Gastroesophageal sphincter (tissue), 4 donors: ENCODE results near the gene RBM17. TPM values are rescaled to one million over a fixed set of nuclear protein-coding genes. Genes with fewer than 3 reads are reported as not detected.

Experiments used
- ATAC-seq: fragments of 150-250 bp; one replicate; pipeline ENCODE4 v1.9.1; 2016; ENCODE audit warnings: mild to moderate bottlenecking, moderate library complexity
- H3K27ac ChIP-seq, 4 donors: fragments of 200-600 bp; sonication (generic) in 3 of 4; 1 replicate in 3 of 4; 2 replicates in 1 of 4; pipeline ENCODE4 v1.5.1; 2016 to 2019
- H3K27me3 ChIP-seq: fragments of 200-600 bp; sonication (generic); one replicate; pipeline ENCODE4 v1.5.1; 2019
- H3K36me3 ChIP-seq, 2 donors: fragments of 200-600 bp; sonication (generic); one replicate each; pipeline ENCODE4 v1.5.1; 2019; ENCODE audit warnings: control low read depth in 1 of 2
- H3K4me1 ChIP-seq, 3 donors: fragments of 200-600 bp; sonication (generic); 1 replicate in 2 of 3; 2 replicates in 1 of 3; pipeline ENCODE4 v1.5.1; 2016 to 2019; ENCODE audit warnings: control low read depth in 2 of 3
- H3K4me3 ChIP-seq, 2 donors: fragments of 200-600 bp; sonication (generic); one replicate each; pipeline ENCODE4 v1.5.1; 2019; ENCODE audit warnings: mild to moderate bottlenecking in 1 of 2, moderate library complexity in 1 of 2
- H3K9me3 ChIP-seq, 3 donors: fragments of 200-600 bp; sonication (generic); one replicate each; pipeline ENCODE4 v1.5.1; 2017 to 2019; ENCODE audit warnings: control low read depth in 2 of 3
- EP300 ChIP-seq: sonication (generic); formaldehyde crosslinking; IDR thresholded peaks from one replicate; pipeline ENCODE4 v1.6.1; 2017; ENCODE audit warnings: antibody characterized with exemption, mild to moderate bottlenecking
- POLR2A ChIP-seq, 2 donors: fragments of 450-650 bp; IDR thresholded peaks; one replicate each; pipeline ENCODE4 v1.6.1; 2017; ENCODE audit warnings: antibody characterized with exemption in 2 of 2, mild to moderate bottlenecking in 2 of 2, moderate library complexity in 1 of 2
- POLR2AphosphoS5 ChIP-seq: sonication (generic); formaldehyde crosslinking; IDR thresholded peaks from one replicate; pipeline ENCODE4 v1.6.1; 2017; ENCODE audit warnings: antibody characterized with exemption
- WGBS, 2 donors: methylation state at CpG; one replicate each; pipeline ENCODE4 v1.1.5; 2018; ENCODE audit warnings: low coverage in 1 of 2; 5-methylcytosine and 5-hydroxymethylcytosine counted together
- total RNA-seq, 4 donors: library from RNA; depleted of rRNA; stranded (reverse); fragments of >200 nt; gene quantifications; one replicate each; pipeline ENCODE4 v1.1.0, GENCODE V29; 2016
- TF ChIP-seq, protein P1 (sequence below), 4 experiments: fragments of 200-600 bp in 2 of 4; fragments of 450-650 bp in 2 of 4; sonication (generic) in 1 of 4; IDR thresholded peaks; one replicate each; pipeline ENCODE4 v1.5.1; 2017 to 2019; ENCODE audit warnings: antibody characterized with exemption in 4 of 4, mild to moderate bottlenecking in 2 of 4, moderate library complexity in 2 of 4

The RBM17 gene
- total RNA-seq, 4 donors from 2014 or later = 51.0 to 72.9 (median 66.7) TPM

DNA sequence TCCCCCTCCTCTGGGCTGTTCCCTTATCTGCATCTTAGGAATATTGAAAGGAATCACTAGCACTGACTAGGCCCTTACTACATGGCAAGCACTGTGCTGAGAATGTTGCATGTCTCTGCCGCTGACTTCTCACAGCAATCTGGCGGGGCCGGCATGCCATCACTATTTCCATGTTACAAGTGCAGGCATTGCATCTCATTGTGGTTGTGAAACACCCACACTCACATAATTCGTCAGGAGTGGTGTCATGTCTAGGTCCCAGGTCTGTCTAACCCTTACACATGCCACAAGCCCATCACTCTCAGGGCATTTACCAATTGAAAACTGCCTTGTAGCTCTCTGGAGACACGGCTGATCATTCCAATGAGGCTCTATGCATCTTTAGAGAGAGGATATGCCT is 18.2 kb upstream of the RBM17 start:
- TF ChIP-seq EP300 (no peak), POLR2AphosphoS5 (no peak), POLR2A (IDR thresholded peaks at IDR 0.05) (no peak)
- TF ChIP-seq, protein P1, sequence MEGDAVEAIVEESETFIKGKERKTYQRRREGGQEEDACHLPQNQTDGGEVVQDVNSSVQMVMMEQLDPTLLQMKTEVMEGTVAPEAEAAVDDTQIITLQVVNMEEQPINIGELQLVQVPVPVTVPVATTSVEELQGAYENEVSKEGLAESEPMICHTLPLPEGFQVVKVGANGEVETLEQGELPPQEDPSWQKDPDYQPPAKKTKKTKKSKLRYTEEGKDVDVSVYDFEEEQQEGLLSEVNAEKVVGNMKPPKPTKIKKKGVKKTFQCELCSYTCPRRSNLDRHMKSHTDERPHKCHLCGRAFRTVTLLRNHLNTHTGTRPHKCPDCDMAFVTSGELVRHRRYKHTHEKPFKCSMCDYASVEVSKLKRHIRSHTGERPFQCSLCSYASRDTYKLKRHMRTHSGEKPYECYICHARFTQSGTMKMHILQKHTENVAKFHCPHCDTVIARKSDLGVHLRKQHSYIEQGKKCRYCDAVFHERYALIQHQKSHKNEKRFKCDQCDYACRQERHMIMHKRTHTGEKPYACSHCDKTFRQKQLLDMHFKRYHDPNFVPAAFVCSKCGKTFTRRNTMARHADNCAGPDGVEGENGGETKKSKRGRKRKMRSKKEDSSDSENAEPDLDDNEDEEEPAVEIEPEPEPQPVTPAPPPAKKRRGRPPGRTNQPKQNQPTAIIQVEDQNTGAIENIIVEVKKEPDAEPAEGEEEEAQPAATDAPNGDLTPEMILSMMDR (IDR thresholded peaks at IDR 0.05) = no peak
- no peak overlapping the region for H3K4me3 ChIP-seq
- no peak for ATAC-seq
- H3K27me3 ChIP-seq = peaks cover 14% of the 10 kb centered on the region
- no peaks in the 10 kb centered on the region for H3K36me3 ChIP-seq
- H3K27ac ChIP-seq = no peak overlapping the region
- H3K9me3 ChIP-seq = no peaks in the 10 kb centered on the region
- H3K4me1 ChIP-seq = no peaks in the 10 kb centered on the region
- 78 to 92% methylated on average over 2 to 5 of the region's 5 CpGs for WGBS, 2 donors

DNA sequence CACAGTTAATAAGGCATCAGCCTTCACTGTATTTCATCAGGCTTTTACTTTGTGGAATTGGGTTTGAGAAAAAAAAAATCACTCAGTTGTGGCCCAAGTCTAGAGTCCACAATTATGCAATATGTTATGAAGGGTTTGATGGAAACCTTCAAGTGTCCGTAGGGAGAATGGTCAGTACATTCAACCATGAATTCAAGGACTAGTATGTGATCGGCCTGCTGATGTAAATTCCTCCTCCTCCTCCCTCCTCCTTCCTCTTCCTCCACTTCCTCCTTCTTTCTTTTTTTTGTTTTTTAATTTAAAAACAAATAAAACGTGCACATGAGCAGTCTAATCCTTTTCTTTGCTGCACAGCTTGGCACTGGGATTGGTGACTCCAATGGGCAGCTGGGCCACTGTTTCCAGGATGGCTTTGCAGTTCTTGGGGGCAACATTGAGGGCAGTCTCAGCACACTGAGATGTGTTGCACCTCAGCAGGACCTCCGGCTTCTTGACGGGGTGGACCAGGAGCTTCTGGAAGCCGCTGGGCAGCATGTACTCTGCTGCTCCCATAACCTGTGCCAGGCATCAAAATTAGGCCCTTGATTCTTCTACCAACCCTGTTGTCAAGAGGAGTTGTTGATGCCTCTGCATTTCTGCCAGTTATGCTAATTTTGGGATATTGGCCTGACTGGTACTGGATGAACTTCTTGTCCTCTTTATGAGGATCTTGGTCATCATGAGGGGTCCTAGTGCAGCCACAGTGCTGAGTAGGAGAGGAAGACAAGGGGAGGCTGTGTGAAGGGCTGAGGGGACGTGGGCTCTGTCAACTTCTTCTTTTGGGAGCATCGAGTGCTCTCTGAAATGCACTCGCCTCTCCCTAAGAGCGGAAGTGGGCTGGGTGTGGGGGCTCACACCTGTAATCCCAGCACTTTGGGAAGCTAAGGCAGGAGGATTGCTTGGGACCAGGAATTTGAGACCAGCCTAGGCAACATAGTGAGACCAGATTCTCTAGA is 17.4 kb upstream of the RBM17 start:
- Histone ChIP-seq H3K4me3 (no peak overlapping the region), H3K27ac (peak overlapping the region in 2 of 4 donors; percentile 19 to 41), H3K9me3 (no peaks in the 10 kb centered on the region), H3K36me3 (no peaks in the 10 kb centered on the region), H3K27me3 (peaks cover 16% of the 10 kb centered on the region), H3K4me1 (no peaks in the 10 kb centered on the region)
- TF ChIP-seq POLR2AphosphoS5 = no peak
- WGBS, 2 donors = 69 to 72% methylated on average over 3 to 6 of the region's 10 CpGs
- no peak for ATAC-seq

DNA sequence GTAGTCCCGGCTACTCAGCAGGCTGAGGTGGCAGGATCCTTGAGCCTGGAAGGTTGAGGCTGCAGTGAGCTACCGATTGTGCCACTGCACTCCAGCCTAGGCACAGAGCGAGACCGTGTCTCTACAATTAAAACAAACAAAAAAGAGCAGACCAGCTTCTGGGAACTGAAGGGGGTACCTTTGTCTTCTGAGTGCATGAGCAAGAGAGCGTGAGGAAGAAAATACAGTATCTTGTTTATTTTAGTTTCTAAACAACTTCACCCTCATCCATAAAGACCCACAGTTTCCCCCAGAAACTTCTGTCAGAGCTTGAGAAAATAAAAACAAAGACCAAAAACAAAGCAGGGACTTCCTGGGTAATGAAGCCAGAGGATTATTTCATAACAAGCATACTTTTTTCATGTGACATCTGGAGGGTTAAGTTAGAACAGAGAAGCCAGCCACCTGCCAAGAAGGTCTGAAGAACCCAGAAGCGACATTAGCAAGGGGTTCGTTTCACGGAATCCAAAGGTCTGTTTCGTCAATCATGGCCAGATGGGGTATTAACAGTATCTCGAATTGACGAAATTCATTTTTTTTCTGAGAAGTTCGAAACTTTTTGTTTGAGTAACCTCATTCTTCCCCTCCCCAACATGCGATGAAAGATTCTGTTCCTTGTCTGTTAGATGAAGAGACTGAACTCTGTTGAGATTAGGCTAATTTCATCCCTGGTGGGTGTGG is 16.5 kb upstream of the RBM17 start:
- no peaks in the 10 kb centered on the region for H3K36me3 ChIP-seq
- peaks cover 21% of the 10 kb centered on the region for H3K27me3 ChIP-seq
- 50 to 80% methylated on average over 12 to 13 of the region's 13 CpGs for WGBS, 2 donors
- TF ChIP-seq EP300 (no peak), POLR2AphosphoS5 (peak; percentile 27)
- ATAC-seq = peak; percentile 52
- no peaks in the 10 kb centered on the region for H3K9me3 ChIP-seq
- H3K4me1 ChIP-seq = no peaks in the 10 kb centered on the region
- H3K27ac ChIP-seq = peak overlapping the region in 2 of 4 donors; percentile 19 to 41
- H3K4me3 ChIP-seq = no peak overlapping the region

DNA sequence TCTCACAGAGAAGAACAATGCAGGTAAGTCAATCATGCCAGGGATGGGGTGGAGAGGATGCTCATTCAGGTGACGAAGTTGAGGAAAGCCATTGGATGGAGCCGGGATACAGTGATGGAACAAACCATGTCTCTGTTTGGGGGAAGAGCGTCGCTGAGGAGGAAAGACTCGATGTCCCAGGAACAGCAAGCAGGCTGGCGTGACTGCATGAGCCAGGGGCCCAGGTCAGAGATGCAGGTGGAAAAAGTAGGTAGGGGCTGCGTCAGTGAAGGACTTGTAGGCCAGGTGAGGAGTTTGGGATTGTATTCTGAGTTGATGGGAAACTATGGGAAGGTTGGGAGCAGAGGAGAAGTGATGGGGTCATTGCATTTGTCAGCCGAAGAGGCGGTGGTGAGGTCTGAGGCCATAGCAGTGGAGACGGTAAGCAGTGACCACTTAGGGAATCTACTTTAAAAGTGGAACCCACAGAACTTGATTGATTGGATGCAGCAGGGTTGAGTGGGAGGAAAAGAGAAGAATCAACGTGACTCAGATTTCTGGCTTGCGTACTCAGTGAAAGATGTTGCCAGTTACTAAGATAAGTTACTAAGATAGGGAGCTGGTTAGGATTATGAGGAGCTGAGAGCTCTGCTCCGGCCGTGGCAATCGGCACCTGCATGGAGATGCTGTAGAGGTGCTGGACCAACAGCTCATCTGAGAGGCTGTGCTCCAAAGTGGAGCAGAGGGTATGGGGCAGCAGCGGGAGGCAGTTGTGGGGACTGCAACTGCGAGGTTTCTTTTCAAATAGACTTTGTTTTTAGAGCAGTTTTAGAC is 14.1 kb upstream of the RBM17 start:
- no peaks in the 10 kb centered on the region for H3K4me1 ChIP-seq
- H3K27ac ChIP-seq = no peak overlapping the region
- no peaks in the 10 kb centered on the region for H3K9me3 ChIP-seq
- no peak overlapping the region for H3K4me3 ChIP-seq
- WGBS, 2 donors = 51 to 67% methylated on average over 16 of the region's 17 CpGs
- peaks cover 33% of the 10 kb centered on the region for H3K27me3 ChIP-seq
- no peak for ATAC-seq
- TF ChIP-seq, protein P1 (IDR thresholded peaks at IDR 0.05) = no peak
- no peak for TF ChIP-seq EP300
- no peak for TF ChIP-seq POLR2AphosphoS5
- TF ChIP-seq POLR2A (IDR thresholded peaks at IDR 0.05) = no peak
- H3K36me3 ChIP-seq = no peaks in the 10 kb centered on the region

DNA sequence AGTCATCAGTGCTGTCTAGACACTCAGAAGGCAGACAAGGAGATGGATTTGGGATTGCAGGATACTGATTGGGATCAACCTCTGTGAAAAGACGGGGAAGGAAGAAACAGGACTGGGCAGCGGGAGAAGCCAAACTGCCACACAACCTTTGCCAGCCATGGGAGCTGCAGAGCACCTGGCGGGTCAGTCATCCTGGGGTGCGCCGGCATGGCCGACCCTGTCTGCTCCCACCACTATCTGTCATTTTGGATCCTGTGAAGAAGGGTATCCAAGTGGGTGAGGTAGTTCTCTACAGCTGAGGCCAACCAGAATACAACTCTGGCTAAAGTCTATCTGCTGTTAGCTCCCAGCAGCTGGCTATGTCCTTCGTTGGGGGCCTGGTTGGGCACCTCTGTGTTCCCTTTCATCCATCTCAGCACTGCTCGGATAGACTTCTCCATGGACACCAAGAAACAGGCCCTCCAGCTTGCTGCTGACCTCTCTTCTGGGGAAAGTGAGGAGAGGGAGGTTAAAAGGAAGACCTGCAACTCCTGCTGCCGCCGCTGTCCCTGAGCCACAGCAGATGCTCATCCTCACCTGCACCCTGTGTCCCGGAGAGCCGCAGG is 11.7 kb upstream of the RBM17 start:
- no peak overlapping the region for H3K4me3 ChIP-seq
- no peak for ATAC-seq
- 56 to 69% methylated on average over 3 to 9 of the region's 12 CpGs for WGBS, 2 donors
- TF ChIP-seq POLR2A (IDR thresholded peaks at IDR 0.05) (no peak), POLR2AphosphoS5 (no peak), EP300 (no peak)
- TF ChIP-seq, protein P1 (IDR thresholded peaks at IDR 0.05) = no peak
- no peaks in the 10 kb centered on the region for H3K36me3 ChIP-seq
- no peaks in the 10 kb centered on the region for H3K4me1 ChIP-seq
- H3K27me3 ChIP-seq = peaks cover 50% of the 10 kb centered on the region
- H3K27ac ChIP-seq = no peak overlapping the region
- H3K9me3 ChIP-seq = no peaks in the 10 kb centered on the region
